ENCODE results near the gene CNR2.
"Not testable (repeated sequence)": the region's sequence is repeated elsewhere in the genome, so short reads cannot be mapped to it uniquely, and the experiment has no call there.

CNR2 gene

DNA sequence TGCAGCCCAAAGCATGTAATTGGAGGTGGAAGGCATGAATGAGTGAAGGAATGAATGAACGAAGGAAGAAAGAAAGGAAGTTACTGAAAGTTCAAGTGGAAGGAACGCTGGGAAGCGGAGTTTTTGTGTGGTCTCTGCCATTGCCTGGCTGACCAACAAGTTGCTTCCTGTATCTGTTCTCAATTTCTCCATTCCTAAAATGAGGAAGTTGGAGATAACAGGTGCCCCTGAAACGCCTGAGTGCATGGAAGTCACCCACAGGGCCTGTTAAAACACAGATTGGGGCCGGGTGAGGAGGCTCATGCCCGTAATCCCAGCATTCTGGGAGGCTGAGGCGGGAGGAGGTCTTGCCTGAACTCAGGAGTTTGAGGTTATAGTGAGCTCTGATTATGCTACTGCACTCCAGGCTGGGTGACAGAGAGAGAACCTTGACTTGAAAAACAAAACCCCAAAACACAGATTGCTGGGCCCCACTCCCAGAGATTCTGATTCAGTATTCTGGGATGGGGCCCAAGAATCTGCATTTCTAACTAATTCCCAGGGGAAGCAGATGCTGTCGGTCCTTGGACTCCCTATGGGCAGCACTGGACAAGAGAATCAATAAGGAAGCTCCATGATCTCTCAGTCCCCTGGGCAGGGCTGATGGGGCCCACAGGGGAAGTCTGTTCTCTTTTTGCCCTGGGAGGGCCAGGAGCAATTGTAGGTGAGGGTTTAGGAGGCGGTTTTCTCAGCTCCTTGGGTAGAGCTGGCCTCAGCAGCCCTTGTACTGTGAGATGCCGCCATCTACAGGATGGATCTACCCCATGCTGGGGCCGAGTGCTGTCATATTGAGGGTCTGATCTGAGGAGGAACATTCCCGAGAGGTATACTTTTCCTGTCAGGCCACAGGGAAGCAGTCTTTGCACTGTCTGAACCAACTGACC lies 3.3 kb upstream of the CNR2 start:
- peak in 20 of 51 donors; percentile 4 to 36 (median 17) for DNase-seq

DNA sequence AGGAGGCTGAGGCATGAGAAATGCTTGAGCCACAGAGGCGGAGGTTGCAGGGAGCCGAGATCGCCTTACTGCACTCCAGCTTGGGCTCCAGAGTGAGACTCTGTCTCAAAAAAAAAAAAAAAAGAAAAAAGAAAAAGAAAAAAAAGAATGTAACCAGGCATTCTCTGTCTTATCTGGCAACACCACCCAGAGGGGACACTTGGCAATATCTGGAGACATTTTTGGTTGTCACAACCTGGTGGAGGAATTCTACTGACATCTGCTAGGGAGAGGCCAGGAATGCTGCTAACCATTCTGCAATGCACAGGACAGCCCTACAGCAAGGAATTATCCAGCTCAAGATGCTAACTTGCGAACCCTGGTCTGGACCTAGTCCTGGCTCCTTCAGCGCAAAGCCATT lies 2.3 kb upstream of the CNR2 start:
- DNase-seq: no peak

DNA sequence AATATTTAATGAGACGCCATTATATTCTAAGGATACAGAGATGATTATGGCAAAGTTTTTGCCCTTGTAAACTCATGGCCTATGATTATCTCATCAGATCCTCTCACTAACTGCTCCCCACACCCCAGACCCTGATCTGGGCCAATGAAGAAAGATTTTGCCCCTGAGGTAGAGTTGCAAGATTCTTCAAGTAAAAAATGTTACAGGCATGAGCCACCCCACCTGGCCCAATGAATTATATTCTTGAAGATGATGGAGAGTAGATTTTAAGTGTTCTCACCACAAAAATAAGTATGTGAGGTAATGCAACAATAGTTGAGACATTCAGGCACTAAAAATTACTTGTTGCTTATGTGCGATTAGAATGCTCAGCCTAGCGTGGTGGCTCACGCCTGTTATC lies 1.8 kb upstream of the CNR2 start:
- no peak for DNase-seq

DNA sequence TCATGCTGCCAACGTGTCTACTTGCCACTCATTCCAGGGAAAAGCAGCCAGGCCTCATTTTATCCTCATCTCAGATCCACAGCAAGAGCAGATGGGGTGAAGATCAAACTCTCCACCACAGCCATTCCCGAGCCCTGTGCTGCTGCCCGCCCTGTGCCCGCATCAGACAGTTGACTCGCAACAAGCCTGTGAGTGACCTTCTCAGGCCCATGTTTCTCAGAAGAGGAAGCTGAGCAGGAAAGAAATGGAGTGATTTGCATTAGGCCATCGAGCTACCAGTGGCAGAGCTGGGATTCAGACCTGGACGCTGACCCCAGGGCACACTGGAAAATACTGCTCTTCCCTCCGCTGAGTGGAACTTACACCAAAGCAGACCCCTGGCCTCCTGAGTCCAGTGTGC lies 1.2 kb downstream of the CNR2 start:
- DNase-seq: no peak

- no peak for DNase-seq
Measured at GRCh38 chr1:23910553-23911246, 2.5 kb downstream of the CNR2 start.

DNA sequence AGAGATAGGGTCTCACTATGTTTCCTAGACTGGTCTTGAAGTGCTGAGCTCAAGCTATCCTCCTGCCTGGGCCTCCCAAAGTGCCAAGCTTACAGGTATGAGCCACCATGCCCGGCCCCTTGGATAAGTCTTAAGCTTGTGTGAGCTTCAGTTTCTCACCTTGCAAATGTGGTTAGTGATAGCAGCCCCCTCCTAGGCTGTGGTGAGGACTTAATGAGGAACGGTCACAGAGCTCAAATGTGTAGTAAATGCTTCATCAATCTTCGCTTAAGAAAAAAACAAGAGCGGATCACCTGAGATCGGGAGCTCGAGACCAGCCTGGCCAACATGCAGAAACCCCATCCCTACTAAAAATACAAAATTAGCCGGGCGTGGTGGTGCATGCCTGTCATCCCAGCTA lies 3.0 kb downstream of the CNR2 start:
- no peak for DNase-seq

DNA sequence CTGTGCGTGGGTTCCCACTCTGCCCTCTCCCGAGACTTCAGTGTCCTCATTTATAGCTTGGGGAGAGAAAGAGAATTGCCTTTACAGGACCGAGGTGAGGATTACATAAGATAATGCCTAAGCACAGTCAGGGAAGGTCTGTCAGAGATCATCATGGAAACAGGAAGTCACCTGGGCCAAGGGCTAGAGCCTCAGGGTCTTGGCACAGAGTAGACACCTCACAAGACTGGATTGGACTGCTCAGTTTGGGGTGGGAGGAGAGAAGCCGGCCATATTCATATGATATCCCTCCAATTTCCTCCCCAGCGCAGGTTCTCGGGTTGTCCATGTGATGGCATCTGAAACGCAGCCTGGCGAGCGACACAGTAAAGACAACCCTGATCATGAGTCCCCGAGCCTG lies 3.8 kb downstream of the CNR2 start:
- no peak for DNase-seq

DNA sequence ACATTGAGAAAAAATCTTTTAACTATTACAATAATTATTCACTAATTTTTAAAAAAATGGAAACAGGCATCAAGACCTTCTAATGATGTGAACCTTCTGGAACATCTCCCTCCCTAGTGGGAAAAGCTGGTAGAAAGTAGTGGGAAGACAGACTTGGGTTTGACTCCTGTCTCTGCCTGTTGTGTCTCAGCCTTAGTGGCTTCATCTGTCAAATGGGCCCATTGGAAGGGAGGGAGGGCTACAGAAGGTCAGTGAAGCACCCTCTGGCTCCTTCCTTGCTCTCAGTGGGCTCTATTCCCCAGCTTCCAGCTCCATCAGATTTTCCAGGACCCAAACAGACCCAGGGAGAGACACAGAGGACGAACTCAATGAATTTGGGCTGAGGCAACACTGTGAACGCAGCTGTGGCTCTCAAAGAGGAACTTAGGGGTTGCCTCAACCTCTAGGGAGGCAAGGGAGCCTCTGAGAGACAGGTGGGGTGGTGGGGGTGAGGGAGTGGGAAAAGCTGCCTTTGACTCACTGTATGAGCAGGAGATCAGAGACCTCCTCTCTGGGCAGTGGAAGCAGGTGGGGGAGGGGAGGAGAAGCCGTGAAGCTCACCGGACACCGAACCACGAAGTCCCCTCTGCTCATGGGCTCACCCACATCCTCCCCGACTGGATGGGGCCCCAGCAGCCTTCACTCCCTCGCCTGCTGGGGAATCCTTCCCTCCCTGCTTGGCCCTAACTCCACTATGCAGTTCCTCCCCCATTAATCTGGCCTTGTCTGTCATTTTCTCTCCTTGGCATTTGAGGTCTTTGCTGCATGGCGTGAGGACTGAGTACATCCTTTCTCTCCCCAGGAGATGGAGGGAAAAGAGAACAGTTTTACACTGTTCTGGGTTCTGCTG lies 4.5 kb downstream of the CNR2 start:
- DNase-seq: no peak

- no peak for DNase-seq
Measured at GRCh38 chr1:23906731-23907130, 6.4 kb downstream of the CNR2 start.

DNA sequence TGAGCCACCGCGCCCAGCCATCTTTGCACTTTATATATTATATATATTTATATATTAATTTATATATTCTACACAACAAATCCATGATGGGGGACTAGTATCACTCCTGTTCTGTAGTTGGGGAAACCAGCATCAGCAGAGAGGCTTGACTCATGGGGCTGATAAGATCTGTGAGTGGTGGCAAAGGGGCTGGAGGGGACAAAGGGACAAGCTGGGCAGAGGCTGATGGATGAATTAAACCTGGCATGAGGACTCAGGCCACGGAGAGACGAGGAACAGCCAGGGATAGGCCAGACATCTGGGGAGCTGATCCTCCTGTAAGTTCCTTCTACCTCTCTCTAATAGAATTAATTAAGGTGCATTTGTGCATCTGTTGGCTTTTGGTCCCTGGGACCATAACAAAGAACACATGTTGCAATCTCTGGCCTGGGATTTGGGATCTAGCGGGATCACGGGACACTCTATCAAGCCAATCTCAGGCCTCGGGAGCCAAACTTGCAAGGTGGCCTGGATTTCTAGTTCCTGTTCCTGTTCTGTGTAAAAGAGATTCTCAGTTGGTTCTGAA lies 7.6 kb downstream of the CNR2 start:
- no peak for DNase-seq

- DNase-seq: no peak
Measured at GRCh38 chr1:23904748-23905357, 8.3 kb downstream of the CNR2 start.

GRCh38 chr1:23903754-23904153 lies 9.4 kb downstream of the CNR2 start:
- DNase-seq: no peak

DNA sequence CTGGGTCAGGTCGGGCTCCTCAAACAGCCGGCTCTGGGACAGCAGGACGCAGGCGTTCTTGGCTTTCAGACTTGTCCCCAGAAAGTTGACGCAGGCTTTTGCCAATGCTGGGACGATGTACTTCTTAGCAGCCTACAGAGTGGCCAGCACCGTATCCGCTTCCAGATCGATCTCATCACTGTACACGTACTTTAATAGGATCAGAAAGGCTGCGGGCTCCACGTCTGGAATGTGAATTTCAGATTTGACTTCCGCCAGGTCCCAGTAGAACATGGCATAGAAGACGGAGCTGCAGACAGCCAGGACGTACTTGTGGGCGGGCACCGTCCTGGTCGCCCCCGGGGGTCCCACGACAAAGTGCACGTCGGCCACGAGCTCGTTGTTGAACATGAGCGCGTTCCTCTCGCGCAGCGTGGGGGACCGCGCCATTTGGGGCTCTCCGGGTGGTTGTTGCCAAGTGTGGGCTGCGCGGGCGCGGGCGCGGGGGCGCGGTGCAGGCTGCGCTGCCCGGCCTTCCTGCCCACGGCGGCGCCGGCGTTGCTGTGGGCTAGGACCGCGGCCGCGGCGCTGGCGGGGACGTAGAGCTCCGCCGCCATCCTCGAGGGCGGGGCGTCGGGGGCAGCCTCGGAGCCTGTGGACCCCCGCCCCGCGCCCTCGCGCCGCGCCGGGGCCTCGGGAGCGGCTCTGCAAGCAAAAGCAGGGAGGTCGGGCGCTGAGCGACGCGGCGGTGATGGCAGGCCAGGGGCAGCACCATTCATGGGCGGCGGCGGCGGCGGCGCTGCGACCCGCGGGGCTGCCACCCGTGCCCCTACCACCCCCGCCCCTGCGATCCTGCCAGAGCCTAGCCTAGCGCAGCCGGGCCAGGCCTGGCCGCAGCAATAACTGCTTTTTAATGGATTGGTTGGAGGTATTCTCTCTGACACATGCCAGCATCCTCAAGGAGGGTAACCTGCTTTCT lies 10.6 kb downstream of the CNR2 start:
- peak in 1 of 51 donors; percentile 5 for DNase-seq

DNA sequence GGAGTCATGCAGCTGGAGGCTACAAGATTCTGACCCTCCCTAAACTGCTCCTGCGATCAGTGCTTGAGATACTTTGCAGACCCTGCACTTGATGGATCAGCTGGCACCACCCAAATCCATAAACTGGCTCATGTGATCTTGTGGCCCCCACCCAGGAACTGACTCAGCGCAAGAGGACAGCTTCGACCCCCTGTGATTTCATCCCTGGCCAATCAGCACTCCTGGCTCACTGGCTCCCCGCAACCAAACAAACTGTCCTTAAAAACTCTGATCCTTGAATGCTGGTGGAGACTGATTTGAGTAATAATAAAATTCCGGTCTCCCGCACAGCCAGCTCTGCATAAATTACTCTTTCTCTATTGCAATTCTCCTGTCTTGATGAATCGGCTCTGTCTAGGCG lies 13.1 kb downstream of the CNR2 start:
- not testable (repeated sequence) for DNase-seq

DNA sequence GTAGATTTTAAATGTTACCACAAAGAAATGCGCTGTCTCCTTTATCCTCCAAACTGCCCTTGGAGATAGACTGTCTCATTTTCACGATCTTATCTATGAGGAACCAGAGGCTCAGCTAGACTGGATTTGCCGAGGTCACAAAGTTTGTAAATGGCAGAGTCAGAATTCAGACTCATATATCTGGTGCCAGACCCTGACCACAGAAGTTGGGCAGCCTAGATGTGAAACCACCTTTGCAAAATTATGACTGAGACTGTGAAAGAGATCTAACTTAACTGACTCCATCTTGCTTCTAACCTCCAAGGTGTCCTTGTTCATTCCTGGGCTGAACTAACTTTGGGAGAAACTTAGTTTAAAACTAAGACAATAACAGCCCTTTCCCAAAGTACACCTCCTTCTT lies 14.1 kb downstream of the CNR2 start:
- DNase-seq: no peak

- no peak for DNase-seq
Measured at GRCh38 chr1:23897083-23897482, 16.1 kb downstream of the CNR2 start.

- DNase-seq: no peak
Measured at GRCh38 chr1:23896491-23896890, 16.7 kb downstream of the CNR2 start.

DNA sequence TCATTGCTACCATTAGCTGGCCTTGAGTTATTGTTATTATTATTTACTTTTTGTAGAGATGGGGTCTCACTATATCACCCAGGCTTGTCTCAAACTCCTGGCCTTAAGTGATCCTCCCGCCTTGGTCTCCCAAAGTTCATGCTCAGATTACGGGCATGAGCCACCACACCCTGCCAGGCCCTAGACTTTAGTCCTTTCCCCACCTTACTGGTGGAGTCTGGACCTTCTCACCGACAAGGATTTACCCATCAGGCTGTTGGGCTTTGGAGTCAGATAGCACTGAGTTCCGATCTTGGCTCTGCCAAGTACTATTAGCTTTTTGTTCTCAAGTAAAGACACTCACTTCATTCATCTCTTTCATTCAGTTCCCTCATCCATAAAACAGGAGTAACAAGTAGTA lies 17.2 kb downstream of the CNR2 start:
- DNase-seq: no peak

DNA sequence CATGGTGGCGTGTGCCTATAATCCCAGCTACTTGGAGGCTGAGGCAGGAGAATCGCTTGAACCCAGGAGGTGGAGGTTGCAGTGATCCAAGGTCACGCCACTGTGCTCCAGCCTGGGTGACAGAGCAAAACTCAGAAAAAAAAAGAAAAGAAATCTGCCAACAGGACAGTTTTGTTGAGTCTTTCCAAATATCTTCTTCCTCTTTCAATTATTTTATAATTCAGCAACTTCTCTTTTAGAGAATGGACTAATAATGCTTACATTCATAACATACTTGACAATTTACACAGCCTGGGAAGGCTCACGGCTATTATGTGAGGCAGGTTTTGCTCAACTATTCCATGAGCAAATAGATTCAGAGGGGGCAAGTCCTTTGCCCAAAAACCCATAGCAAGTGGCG lies 18.1 kb downstream of the CNR2 start:
- no peak for DNase-seq

DNA sequence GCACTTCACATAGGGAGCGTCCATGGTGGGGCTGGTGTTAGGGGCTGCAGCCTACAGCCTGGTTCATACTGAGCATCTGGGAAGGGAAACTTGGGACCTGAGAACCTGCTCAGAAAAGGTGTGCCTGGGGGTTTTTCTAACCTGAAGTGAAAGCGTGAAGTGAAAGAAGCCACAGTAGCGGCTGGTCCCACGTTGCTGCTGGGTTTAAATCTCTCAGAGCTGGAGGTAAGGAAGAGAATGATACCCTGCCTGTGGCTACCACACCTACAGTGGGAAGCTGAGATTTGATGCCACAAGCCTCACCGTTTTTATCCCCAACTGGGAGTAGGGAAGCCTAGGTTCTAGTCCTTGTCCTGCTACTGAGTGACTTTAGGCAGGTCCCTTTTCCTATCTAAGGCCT lies 24.1 kb downstream of the CNR2 start:
- no peak for DNase-seq

All from hypothalamus (tissue), 51 donors.